KG1 (cell line): Measurements from ENCODE around the gene ZNF569.
"Not testable (repeated sequence)": the region's sequence is repeated elsewhere in the genome, so short reads cannot be mapped to it uniquely, and the experiment has no call there.

Experiments
- DNase-seq: peaks from one replicate; lab custom pipeline; 2025; lab: John Stamatoyannopoulos, UW

Gene ZNF569

DNA sequence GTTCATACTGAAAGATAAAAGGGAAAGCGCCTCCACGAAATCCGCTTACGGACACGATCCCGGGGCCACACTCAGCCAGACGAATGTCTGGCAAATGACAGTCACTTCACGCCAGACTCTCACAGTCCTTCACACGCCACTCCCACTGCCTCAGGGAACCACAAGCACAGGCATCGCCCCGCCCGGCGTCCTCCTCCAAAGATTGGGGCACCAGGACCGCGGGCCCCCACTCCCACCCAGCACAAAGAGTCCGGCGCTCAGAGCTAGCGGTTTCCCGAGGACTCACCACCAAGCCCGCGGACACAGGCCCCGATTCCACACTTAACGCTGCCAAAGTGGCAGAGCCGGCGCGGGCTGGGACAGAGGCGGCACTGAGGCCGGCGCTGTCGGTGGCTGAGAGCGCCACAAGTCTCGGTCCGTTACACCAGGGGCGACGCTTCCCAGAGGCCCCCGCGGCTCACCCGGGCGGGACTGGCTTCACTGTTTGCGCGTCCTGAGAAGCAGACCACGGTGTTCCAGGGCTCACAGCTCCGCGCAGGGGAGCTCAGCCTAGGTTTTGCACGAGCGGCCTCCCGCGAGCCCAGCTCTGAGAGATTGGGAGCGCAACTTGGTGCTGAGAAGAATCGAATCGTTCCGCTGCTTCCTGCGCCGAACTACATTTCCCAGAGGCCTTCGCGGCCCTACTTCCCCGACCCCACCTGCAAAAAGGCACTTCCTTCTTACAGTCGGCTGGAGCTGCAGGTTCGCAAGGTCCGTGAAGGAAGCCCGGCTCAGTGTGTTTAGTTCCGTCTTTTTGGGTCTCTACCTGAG lies at the start of gene ZNF569:
Gene ZNF569, minus strand, starts transcription at position 647 of the 810 bp plus-strand sequence. CDS start 22,523 bp downstream, outside the sequence.
- DNase-seq = peak; percentile 77

DNA sequence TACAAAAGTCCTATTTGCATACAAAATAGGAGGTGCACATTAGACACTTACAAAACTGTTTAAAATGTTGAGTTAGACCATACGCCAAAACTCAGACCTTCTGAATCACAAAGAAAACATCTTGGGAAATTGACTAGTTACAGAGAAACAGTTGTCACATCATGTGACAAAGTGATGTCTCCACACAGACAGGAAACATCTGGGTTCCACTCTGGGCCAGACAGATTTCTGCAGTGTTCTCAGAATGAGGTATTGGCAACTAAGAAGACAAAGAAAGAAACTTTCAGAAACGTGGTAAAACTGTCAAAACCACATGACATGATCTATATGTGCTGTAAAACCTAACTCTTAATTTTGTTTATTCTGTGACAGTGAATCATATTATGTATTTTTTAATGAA lies 46.2 kb upstream of the ZNF569 start:
- peak; percentile 19 for DNase-seq

- DNase-seq = no peak
Observed at GRCh38 chr19:37511821-37512220, 44.6 kb upstream of the ZNF569 start.

DNA sequence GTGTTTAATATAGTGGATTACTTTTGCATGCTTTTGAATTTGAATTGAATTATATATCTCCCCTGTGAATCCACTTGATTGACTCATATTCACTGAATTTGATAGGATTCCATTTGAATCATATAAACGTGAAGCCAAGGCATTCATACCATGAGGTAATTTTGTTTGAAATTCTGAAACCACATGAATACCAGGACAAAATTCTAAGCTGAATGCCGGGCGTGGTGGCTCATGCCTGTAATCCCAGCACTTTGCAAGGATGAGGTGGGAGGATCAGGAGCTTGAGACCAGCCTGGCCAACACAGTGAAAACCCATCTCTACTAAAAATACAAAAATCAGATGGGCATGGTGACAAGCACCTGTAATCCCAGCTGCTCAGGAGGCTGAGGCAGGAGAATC lies 43.9 kb upstream of the ZNF569 start:
- DNase-seq = no peak

- no peak for DNase-seq
Observed at GRCh38 chr19:37507167-37507464, 39.9 kb upstream of the ZNF569 start.

DNA sequence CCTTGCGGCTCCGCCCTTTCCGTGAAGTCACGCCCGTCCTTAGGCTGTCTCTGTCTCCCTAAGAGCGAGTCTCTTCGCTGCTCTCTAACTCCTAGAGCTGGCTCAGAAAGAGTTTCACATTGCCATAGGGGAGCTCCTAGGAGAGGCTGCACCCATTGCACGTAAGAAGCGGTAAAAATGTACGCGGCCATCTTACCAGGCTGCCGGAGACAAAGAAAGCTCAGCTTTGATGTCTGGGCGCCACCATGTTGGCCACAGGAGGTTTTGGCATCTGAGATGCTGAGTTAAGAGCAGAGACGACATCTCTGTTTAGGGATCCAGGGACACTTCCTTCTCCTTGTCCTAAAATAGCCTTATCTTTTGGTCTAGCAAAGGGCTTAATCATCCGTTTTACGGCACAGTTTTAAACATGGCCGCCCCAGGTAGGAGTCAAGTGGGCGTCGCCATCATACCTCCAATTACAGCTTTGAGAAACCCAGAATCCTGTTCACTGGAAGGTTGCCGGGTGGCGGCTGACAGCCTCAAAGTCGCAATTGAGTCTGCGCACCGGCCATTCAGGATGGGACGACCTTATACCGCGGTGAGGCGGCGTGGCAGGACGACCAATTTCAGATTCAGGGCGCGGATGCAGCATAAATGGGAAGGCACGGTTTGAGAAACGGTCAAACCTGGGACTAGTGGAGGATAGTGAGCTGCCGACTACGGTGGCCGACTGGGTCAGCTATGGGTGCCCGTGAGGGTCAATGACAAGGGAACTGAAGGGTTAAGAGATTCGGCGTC lies 39.3 kb upstream of the ZNF569 start, which contains the start of gene ZNF793:
Gene ZNF793, plus strand, starts transcription at position 553 of the 780 bp plus-strand sequence. CDS start 16,501 bp downstream, outside the sequence.
- peak; percentile 94 for DNase-seq

GRCh38 chr19:37505958-37506386 lies 38.7 kb upstream of the ZNF569 start:
- DNase-seq = no peak

DNA sequence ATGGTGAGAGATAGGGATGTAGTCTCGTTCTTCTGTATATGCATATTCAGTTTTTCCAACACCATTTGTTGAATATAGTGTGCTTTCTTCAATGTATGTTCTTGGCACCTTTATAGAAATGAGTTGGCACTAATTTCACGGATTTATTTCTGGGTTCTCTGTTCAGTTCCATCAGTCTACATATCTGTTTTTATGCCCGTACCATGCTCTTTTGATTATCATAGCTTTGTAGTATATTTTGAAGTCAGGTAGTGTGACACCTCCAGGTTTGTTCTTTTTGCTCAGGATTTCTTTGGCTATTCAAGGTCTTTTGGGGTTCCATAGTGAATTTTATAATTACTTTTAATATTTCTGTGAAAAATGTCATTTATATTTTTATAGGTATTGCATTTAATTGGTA lies 25.0 kb upstream of the ZNF569 start:
- DNase-seq = no peak

DNA sequence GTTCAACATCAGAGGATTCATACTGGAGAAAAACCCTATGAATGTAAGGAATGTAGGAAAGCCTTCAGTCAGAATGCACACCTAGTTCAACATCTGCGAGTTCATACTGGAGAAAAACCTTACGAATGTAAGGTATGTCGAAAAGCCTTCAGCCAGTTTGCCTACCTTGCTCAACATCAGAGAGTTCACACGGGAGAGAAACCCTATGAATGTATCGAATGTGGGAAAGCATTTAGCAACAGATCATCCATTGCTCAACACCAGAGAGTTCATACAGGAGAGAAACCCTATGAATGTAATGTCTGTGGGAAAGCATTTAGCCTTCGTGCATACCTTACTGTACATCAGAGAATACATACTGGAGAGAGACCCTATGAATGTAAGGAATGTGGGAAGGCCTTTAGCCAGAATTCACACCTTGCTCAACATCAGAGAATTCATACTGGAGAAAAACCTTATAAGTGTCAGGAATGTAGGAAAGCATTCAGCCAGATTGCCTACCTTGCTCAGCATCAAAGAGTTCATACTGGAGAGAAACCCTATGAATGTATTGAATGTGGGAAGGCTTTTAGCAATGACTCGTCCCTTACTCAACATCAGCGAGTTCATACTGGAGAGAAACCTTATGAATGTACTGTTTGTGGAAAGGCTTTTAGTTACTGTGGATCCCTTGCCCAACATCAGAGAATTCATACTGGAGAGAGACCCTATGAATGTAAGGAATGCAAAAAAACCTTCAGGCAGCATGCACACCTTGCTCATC lies 17.3 kb upstream of the ZNF569 start:
- DNase-seq = no peak

DNA sequence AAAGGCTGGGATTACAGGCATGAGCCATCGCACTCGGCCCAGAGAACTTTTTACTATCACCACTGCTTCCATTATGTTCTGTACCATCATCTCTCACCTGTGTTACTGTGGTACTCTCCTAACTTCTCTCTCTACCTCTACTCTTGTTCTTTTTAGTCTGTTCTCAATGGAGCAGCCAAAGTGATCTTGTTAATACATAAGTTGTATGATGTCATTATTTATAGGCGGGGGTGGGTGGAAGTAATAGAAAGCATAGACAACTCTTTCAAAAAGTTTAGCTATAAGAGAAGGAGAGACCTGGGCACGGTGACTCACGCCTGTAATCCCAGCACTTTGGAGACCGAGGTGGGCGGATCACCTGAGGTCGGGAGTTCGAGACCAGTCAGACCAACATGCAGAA lies 4.9 kb upstream of the ZNF569 start:
- DNase-seq = no peak

GRCh38 chr19:37470216-37470615 lies 3.0 kb upstream of the ZNF569 start:
- no peak for DNase-seq

DNA sequence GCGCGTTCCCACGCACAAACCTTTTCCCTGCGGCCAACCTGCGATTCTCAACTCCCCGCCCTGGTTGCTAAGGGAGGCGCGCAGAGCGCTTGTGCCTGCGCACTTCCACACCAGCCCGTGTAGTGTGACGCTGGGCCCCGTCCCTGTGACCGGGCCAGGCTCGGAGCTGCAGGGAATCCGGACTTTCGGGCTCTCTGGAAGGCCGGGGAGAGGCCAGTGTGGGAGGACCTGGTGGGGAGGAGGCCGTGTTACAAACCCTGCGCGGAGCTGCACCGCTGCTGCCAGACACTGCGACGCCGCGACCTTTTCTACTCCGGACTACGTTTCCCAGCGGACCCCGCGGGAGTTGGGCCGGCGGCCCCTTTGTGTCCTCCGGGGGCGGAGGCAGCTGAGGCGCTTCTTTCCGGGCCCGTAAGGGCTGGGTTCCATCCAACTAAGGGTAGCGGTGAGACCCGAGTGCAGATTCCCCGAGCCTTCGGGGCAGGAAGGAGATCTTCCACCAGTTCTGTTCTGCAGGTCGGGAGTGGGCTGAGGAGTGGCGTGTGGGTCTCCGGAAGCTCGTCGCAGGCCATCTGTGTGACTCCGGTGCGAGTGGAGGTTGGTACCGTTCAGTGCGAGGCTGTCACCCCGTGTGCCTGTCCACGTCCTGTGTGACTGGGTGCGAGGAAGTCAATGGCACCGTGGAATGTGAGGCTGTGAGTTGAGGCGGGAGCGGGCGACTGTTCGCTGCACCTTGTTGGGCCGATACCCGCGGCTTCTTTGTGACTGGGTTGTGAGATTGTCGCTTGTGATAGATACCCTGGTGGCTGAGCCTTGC lies 1.9 kb upstream of the ZNF569 start, which contains the start of gene ZNF570:
Gene ZNF570, plus strand, starts transcription at position 396 of the 817 bp plus-strand sequence. CDS start 999 bp downstream, outside the sequence.
- DNase-seq = peak; percentile 59

GRCh38 chr19:37467608-37468090 lies 405 bp upstream of the ZNF569 start:
- no peak for DNase-seq

GRCh38 chr19:37466277-37466797 lies 907 bp downstream of the ZNF569 start:
- no peak for DNase-seq

DNA sequence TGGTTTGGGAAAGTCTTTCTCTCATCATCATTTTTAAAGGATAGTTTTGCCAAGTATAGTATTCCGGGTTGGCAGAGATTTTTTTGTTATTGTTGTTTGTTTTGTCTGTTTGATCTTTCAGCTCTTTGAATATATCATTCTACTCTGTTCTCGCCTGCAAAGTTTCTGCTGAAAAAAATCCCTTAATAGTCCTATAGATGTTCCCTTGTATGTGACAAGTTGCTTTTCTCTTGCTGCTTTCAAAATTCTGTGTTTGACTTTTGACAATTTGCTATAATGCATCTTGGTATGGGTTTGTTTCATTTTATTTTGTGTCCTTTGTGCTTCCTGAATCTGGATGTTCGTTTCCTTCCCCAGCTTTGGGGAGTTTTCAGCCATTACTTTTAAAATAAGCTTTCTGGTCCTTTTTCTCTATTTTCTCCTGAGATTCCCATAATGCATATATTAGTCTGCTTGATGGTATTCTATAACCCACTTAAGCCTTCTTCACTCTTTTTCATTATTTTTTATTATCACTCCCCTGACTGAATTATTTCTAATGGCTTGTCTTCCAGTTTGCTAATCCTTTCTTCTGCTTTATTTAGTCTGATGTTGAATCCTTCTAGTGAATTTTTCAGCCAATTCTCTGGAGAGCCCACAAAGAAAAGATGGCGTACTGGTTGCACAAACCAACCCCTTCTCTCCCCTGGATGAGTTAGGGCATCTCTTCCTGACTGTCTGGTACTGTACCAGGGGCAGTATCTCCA lies 14.6 kb downstream of the ZNF569 start:
- no peak for DNase-seq

DNA sequence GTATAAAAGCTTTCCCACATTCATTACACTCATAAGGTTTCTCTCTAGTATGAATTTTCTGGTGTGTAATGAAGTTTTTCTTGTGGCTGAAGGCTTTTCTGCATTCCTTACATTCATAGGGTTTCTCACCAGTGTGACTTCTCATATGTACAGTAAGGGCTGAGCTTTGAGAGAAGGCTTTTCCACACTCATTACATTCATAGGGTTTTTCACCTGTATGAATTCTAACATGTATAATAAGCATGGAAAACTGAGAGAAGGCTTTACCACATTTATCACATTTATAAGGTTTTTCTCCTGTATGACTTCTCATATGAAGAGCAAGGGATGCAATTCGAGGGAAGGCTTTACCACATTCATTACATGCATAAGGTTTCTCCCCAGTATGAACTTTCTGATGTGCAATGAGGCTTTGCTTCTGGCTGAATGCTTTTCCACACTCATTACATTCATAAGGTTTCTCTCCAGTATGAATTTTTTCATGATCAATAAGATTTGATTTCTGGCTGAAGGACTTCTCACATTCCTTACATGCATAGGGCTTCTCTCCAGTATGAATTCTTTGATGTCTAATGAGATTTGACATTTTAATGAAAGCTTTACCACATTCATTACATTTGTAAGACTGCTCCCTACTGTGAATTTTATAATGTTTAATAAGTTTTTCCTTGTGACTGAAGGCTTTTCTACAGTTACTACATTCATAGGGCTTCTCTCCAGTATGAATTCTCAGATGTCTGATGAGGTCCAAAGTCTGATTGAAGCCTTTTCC lies 53.7 kb downstream of the ZNF569 start:
- DNase-seq = no peak

GRCh38 chr19:37412700-37413099 lies 54.5 kb downstream of the ZNF569 start:
- DNase-seq = no peak

- DNase-seq = not testable (repeated sequence)
Observed at GRCh38 chr19:37406140-37406846, 61.0 kb downstream of the ZNF569 start.

- no peak for DNase-seq
Observed at GRCh38 chr19:37403403-37403802, 63.8 kb downstream of the ZNF569 start.
